Right lobe of liver (tissue), 6 donors: ENCODE measurements around the gene KCNA1. TPM values are rescaled to one million over a fixed set of nuclear protein-coding genes. Genes with fewer than 3 reads are reported as not detected.

Source experiments
- ATAC-seq, 4 donors: fragments of 200-7000 bp; cut with Tn5 transposase; one replicate each; pipeline ENCODE4 v1.9.1; 2020; ENCODE audit warnings: mild to moderate bottlenecking in 4 of 4, moderate library complexity in 4 of 4
- DNase-seq, 3 donors: peaks; one replicate each; pipeline ENCODE4 v3.0.0-alpha.2; 2020
- H3K27ac ChIP-seq, 3 donors: fragments of 200-600 bp; one replicate each; pipeline ENCODE4 v1.8.0; 2022
- H3K27me3 ChIP-seq, 2 donors: fragments of 200-600 bp; one replicate each; pipeline ENCODE4 v1.8.0; 2022
- H3K36me3 ChIP-seq, 4 donors: fragments of 200-600 bp; sonication (generic) in 1 of 4; one replicate each; pipeline versions ENCODE4 v1.5.1 to v1.8.0; 2017 to 2022; ENCODE audit warnings: control low read depth in 1 of 4
- H3K4me1 ChIP-seq, 4 donors: fragments of 200-600 bp; sonication (generic) in 1 of 4; one replicate each; pipeline versions ENCODE4 v1.5.1 to v1.8.0; 2017 to 2022; ENCODE audit warnings: control low read depth in 1 of 4
- H3K4me3 ChIP-seq, 3 donors: fragments of 200-600 bp; one replicate each; pipeline ENCODE4 v1.8.0; 2022
- H3K9me3 ChIP-seq, 4 donors: fragments of 200-600 bp; sonication (generic) in 1 of 4; one replicate each; pipeline versions ENCODE4 v1.5.1 to v1.8.0; 2017 to 2022; ENCODE audit warnings: control low read depth in 1 of 4
- CTCF ChIP-seq, 4 donors: fragments of 200-600 bp in 3 of 4; fragments of 450-650 bp in 1 of 4; IDR thresholded peaks; one replicate each; pipeline versions ENCODE4 v1.5.1 to v1.8.0; 2016 to 2022; ENCODE audit warnings: antibody characterized with exemption in 4 of 4, mild to moderate bottlenecking in 2 of 4
- POLR2A ChIP-seq: fragments of 450-650 bp; IDR thresholded peaks from one replicate; pipeline ENCODE4 v1.6.1; 2017; ENCODE audit warnings: antibody characterized with exemption, mild to moderate bottlenecking
- WGBS: methylation state at CpG from one replicate; pipeline ENCODE4 v1.1.6; 2018; ENCODE audit warnings: low coverage, low lambda C conversion rate; ENCODE audit not compliant: insufficient coverage; ENCODE audit errors: missing lambda C conversion rate; 5-methylcytosine and 5-hydroxymethylcytosine counted together
- intact Hi-C, 2 donors: fragments of 100-400 bp; cut with DNase I; formaldehyde crosslinking; loops; one replicate each; pipeline versions ENCODE4 v1.11.2 to v1.14.1; 2022
- total RNA-seq, 6 experiments: library from RNA; depleted of rRNA in 2 of 6; stranded (reverse); fragments of >200 nt in 2 of 6; fragmentation: NEBNext Ultra II Directional in 3 of 6; extraction: Animal tissue kit (Norgen Biotek cat#: 25700) in 3 of 6; gene quantifications; one replicate each; pipeline versions ENCODE4 v1.1.0 to v1.2.4, GENCODE V29; 2016 to 2023
- donor health status: DM: no; HTN: yes; CAD: no.
- donor health status: DM: no; HTN: no; CAD: no.
- donor health status: DM: no; HTN: no; CAD: no.
- donor health status: DM: no; HTN: yes; CAD: no.
- donor health status: DM: no; HTN: yes; CAD: no.

The KCNA1 gene
- total RNA-seq, 6 experiments from 2014 or later: not detected

GRCh38 chr12:4908684-4909409 lies 858 bp upstream of the KCNA1 start:
- ATAC-seq (no peak), DNase-seq (no peak)
- TF ChIP-seq CTCF (IDR thresholded peaks at IDR 0.05): no peak
- TF ChIP-seq POLR2A: no peak
- no peaks in the 10 kb centered on the region for H3K36me3 ChIP-seq
- H3K9me3 ChIP-seq: no peaks in the 10 kb centered on the region
- no peak overlapping the region for H3K27ac ChIP-seq
- WGBS: 0% methylated on average over 5 of the region's 31 CpGs
- peaks cover 0 to 12% (median 0%) of the 10 kb centered on the region in 4 donors for H3K4me1 ChIP-seq
- intact Hi-C loops: no loop called here
- peaks cover 6 to 35% of the 10 kb centered on the region in 2 donors for H3K27me3 ChIP-seq
- H3K4me3 ChIP-seq: no peak overlapping the region

GRCh38 chr12:4909410-4909733 lies 333 bp upstream of the KCNA1 start:
- ATAC-seq: no peak

GRCh38 chr12:4910502-4911315 lies 1.0 kb downstream of the KCNA1 start:
- Histone ChIP-seq H3K36me3 (no peaks in the 10 kb centered on the region), H3K4me1 (peaks cover 0 to 12% (median 0%) of the 10 kb centered on the region in 4 donors), H3K9me3 (no peaks in the 10 kb centered on the region), H3K27ac (no peak overlapping the region), H3K27me3 (peaks cover 6 to 35% of the 10 kb centered on the region in 2 donors), H3K4me3 (peak overlapping the region in 2 of 3 donors; percentile 9 to 31)
- intact Hi-C loops: no loop called here
- TF ChIP-seq CTCF (IDR thresholded peaks at IDR 0.05) (no peak), POLR2A (no peak)
- 3% methylated on average over 23 of the region's 49 CpGs for WGBS
- ATAC-seq: peak in 1 of 4 donors; percentile 13
- no peak for DNase-seq

More at GRCh38 chr12:4909410-4909733, 333 bp upstream of the KCNA1 start:
- H3K27ac ChIP-seq: no peak overlapping the region
- no peaks in the 10 kb centered on the region for H3K36me3 ChIP-seq
- H3K9me3 ChIP-seq: no peaks in the 10 kb centered on the region
- TF ChIP-seq CTCF (IDR thresholded peaks at IDR 0.05) (no peak), POLR2A (no peak)
- DNase-seq: no peak
- H3K27me3 ChIP-seq: peaks cover 6 to 35% of the 10 kb centered on the region in 2 donors
- H3K4me3 ChIP-seq: no peak overlapping the region
- 2% methylated on average over 10 of the region's 24 CpGs for WGBS
- intact Hi-C loops: no loop called here
- peaks cover 0 to 12% (median 0%) of the 10 kb centered on the region in 4 donors for H3K4me1 ChIP-seq

- no peaks in the 10 kb centered on the region for H3K9me3 ChIP-seq
- no peaks in the 10 kb centered on the region for H3K36me3 ChIP-seq
- ATAC-seq (no peak), DNase-seq (no peak)
- peaks cover 6 to 35% of the 10 kb centered on the region in 2 donors for H3K27me3 ChIP-seq
- intact Hi-C loops: no loop called here
- WGBS: 69% methylated on average over 9 of the region's 61 CpGs
- no peak for TF ChIP-seq POLR2A
- no peak for TF ChIP-seq CTCF (IDR thresholded peaks at IDR 0.05)
- H3K4me1 ChIP-seq: peaks cover 0 to 12% (median 0%) of the 10 kb centered on the region in 4 donors
- H3K4me3 ChIP-seq: no peak overlapping the region
- no peak overlapping the region for H3K27ac ChIP-seq
Measured at GRCh38 chr12:4911316-4911994, 1.8 kb downstream of the KCNA1 start.
